Naive thymus-derived CD8-positive, alpha-beta T cell (primary cell): Measurements from ENCODE around the gene MZT2B. TPM values are rescaled to one million over a fixed set of nuclear protein-coding genes. Genes with fewer than 3 reads are reported as not detected.
"Not testable (repeated sequence)": the region's sequence is repeated elsewhere in the genome, so short reads cannot be mapped to it uniquely, and the experiment has no call there.

ENCODE experiments used
- ATAC-seq, 2 donors: fragments of 150-1000 bp; cut with Tn5 transposase in 1 of 2; sonication (Bioruptor Pico), chemical (Tn5 transposase) in 1 of 2; 1 replicate in 1 of 2; 2 replicates in 1 of 2; pipeline ENCODE4 v1.10.0; 2021; ENCODE audit warnings: mild to moderate bottlenecking in 2 of 2, moderate library complexity in 2 of 2
- POLR2A ChIA-PET: fragments of 350-600 bp; sonication (Branson Sonifier 250); formaldehyde crosslinking; loops from one replicate; lab custom pipeline; 2021; ENCODE audit warnings: antibody characterized with exemption; lab: Charles Lee
- DNase-seq, 10 donors: peaks; one replicate each; pipeline versions ENCODE4 v3.0.0 to v3.0.0-alpha.2; 2020 to 2022
- H3K27ac Mint-ChIP-seq, 10 donors: one replicate each; pipeline ENCODE4 v1.8.0; 2020 to 2022; ENCODE audit warnings: mild to moderate bottlenecking in 10 of 10, mixed read lengths in 10 of 10, moderate library complexity in 4 of 10, inconsistent platforms in 1 of 10
- H3K27me3 Mint-ChIP-seq, 5 donors: one replicate each; pipeline ENCODE4 v1.8.0; 2021 to 2022; ENCODE audit warnings: mixed read lengths in 5 of 5
- H3K36me3 Mint-ChIP-seq, 3 donors: one replicate each; pipeline ENCODE4 v1.8.0; 2020 to 2022; ENCODE audit warnings: mixed read lengths in 3 of 3, mild to moderate bottlenecking in 2 of 3, inconsistent platforms in 1 of 3
- H3K4me1 Mint-ChIP-seq, 4 donors: one replicate each; pipeline ENCODE4 v1.8.0; 2021 to 2022; ENCODE audit warnings: mixed read lengths in 4 of 4
- H3K4me3 Mint-ChIP-seq, 10 donors: one replicate each; pipeline ENCODE4 v1.8.0; 2020 to 2022; ENCODE audit warnings: mild to moderate bottlenecking in 10 of 10, mixed read lengths in 10 of 10, moderate library complexity in 6 of 10, inconsistent platforms in 1 of 10
- H3K9me3 Mint-ChIP-seq, 9 donors: one replicate each; pipeline ENCODE4 v1.8.0; 2020 to 2022; ENCODE audit warnings: mixed read lengths in 9 of 9, mild to moderate bottlenecking in 3 of 9, inconsistent platforms in 1 of 9, moderate library complexity in 1 of 9
- polyA plus RNA-seq, 3 donors: library from polyadenylated mRNA; unstranded; fragments of 300-500 nt; fragmentation: Illumina TruSeq; gene quantifications; one replicate each; pipeline ENCODE4 v1.2.3, GENCODE V29; 2021
- total RNA-seq, 8 experiments: library from RNA in 2 of 8; stranded (reverse) in 2 of 8; gene quantifications; one replicate each; pipeline ENCODE4 v1.2.3 and lab custom pipeline; 2021 to 2026

Gene MZT2B
- total and polyA plus RNA-seq, 5 experiments from 2014 or later, result 171 to 217 (median 189) TPM

GRCh38 chr2:130154773-130155765 is 27.0 kb upstream of the MZT2B start:
- POLR2A ChIA-PET, result no interaction called here
- DNase-seq (no peak), ATAC-seq (no peak)
- H3K36me3 Mint-ChIP-seq, result peaks cover 0 to 28% (median 2%) of the 10 kb centered on the region in 3 donors
- no peaks in the 10 kb centered on the region for H3K9me3 Mint-ChIP-seq
- peak overlapping the region in 2 of 10 donors; percentile 18 to 52 for H3K27ac Mint-ChIP-seq
- H3K27me3 Mint-ChIP-seq, result no peaks in the 10 kb centered on the region
- peaks cover 0 to 12% (median 2%) of the 10 kb centered on the region in 4 donors for H3K4me1 Mint-ChIP-seq
- no peak overlapping the region for H3K4me3 Mint-ChIP-seq

DNA sequence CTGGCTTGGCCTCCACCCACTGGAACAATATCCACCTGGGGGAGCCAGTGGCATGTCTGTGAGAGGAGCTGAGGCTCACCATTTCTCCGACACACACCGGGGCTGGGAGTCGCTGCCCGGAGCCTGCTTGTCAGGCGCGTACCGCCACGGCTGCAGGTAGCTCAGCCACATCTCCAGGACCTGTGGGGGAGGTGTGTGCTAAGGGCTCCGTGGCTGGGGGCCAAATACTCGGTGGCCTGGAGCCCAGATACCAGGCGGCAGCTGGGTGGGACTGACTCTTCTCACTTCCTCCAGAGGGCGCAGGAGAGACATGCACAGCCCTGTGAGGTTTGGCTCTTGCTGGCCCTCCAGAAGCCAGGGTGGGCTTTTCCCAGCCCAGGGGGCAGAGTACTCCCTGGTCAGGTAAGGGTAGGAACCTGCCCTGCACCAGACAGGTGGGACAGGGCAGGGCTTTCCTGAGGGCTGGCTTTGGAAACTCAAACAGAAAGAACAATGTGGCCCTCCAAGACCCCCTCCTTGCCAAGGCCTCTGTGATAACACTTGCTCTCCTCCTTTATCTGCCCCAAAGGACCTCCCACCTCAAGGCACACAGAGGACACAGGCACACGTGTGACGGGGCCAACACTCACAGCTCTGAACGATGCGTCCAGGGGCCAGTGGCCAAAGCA is 26.0 kb upstream of the MZT2B start:
- Mint-ChIP-seq H3K4me1 (peaks cover 0 to 12% (median 2%) of the 10 kb centered on the region in 4 donors), H3K36me3 (peaks cover 0 to 33% (median 6%) of the 10 kb centered on the region in 3 donors)
- H3K9me3 Mint-ChIP-seq, POLR2A ChIA-PET, H3K4me3 Mint-ChIP-seq, H3K27ac Mint-ChIP-seq, H3K27me3 Mint-ChIP-seq: not testable (repeated sequence)
- DNase-seq (peak in 1 of 10 donors; percentile 16), ATAC-seq (peak in 1 of 2 donors; percentile 37)

DNA sequence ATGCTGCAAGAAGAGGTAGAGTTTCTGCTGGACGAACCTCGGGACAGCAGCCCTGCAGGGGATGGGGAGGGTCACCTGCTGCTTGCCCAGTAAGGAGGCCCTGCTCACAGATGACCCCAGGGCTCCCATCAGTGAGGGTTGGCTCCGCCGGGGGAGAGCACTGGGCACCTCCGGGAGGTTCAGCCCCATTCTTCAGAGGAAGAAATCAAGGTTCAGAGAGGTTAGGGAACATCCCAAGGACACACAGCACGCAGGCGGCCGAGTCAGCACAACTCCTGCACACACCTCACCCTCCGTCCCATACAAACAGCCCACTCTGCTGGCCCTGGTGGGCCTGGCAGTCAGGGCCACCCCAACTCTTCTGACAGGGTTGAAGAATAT is 25.4 kb upstream of the MZT2B start:
- Mint-ChIP-seq H3K36me3 (peaks cover 0 to 37% (median 6%) of the 10 kb centered on the region in 3 donors), H3K4me1 (peaks cover 0 to 12% (median 2%) of the 10 kb centered on the region in 4 donors), H3K9me3 (no peaks in the 10 kb centered on the region), H3K27me3 (no peaks in the 10 kb centered on the region), H3K4me3 (no peak overlapping the region), H3K27ac (no peak overlapping the region)
- ATAC-seq (no peak), DNase-seq (no peak)
- POLR2A ChIA-PET, result no interaction called here

DNA sequence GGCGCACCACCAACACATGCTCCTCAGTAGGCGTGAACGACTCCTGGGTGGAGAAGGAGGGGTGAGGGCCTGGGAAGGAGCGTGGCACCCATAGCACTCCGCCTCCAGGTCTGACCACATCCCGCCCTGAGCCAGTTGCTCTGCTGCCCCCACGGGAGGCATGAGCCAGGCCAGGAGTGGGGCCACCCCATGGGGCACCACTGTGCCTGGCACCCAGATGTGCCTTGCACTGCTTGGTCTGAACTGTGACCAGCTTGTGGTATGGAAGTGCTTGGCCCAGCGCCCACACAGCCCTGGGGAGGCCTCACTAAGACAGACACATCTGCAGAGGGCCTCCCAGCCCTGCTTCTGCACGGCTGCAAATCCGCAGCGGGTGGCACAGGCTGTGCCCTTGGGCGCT is 24.7 kb upstream of the MZT2B start:
- Mint-ChIP-seq H3K36me3 (peaks cover 0 to 35% (median 6%) of the 10 kb centered on the region in 3 donors), H3K4me1 (peaks cover 0 to 12% (median 2%) of the 10 kb centered on the region in 4 donors)
- H3K27me3 Mint-ChIP-seq, H3K27ac Mint-ChIP-seq, DNase-seq, POLR2A ChIA-PET, ATAC-seq, H3K9me3 Mint-ChIP-seq, H3K4me3 Mint-ChIP-seq: not testable (repeated sequence)

GRCh38 chr2:130157825-130158514 is 24.1 kb upstream of the MZT2B start:
- H3K4me3 Mint-ChIP-seq, result peak overlapping the region in 1 of 10 donors; percentile 32
- H3K27ac Mint-ChIP-seq, result peak overlapping the region in 3 of 10 donors; percentile 14 to 41 (median 35)
- H3K9me3 Mint-ChIP-seq, H3K27me3 Mint-ChIP-seq, POLR2A ChIA-PET: not testable (repeated sequence)
- peaks cover 0 to 36% (median 5%) of the 10 kb centered on the region in 3 donors for H3K36me3 Mint-ChIP-seq
- H3K4me1 Mint-ChIP-seq, result peaks cover 0 to 12% (median 2%) of the 10 kb centered on the region in 4 donors
- ATAC-seq (peak in 1 of 2 donors; percentile 13), DNase-seq (peak in 1 of 10 donors; percentile 26)

DNA sequence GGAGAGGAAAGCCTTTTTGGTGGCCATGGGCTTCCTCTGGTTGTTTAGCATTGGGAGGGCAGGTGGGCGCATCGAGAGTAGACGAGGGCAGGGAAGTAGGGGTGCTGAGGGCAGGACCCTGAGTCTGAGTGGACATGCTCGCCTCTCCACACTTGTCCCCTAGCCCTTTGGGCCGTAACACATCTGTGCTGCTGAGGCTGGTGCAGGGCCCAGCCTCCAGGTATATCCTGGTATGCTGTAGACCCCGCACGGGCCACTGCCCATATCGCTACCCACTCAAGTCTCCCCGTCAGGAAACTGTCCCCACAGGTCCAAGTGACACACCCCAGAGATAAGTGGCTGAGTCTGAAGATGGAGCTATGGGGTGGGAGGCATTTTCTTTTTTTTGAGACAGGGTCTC is 23.4 kb upstream of the MZT2B start:
- H3K36me3 Mint-ChIP-seq, result peaks cover 0 to 35% (median 4%) of the 10 kb centered on the region in 3 donors
- POLR2A ChIA-PET, result no interaction called here
- H3K4me3 Mint-ChIP-seq, result no peak overlapping the region
- ATAC-seq (no peak), DNase-seq (no peak)
- H3K27ac Mint-ChIP-seq, result peak overlapping the region in 1 of 10 donors; percentile 41
- H3K4me1 Mint-ChIP-seq, result peaks cover 0 to 12% (median 2%) of the 10 kb centered on the region in 4 donors
- no peaks in the 10 kb centered on the region for H3K27me3 Mint-ChIP-seq
- no peaks in the 10 kb centered on the region for H3K9me3 Mint-ChIP-seq

- DNase-seq, POLR2A ChIA-PET, H3K27me3 Mint-ChIP-seq, H3K4me3 Mint-ChIP-seq, H3K9me3 Mint-ChIP-seq, ATAC-seq: not testable (repeated sequence)
- Mint-ChIP-seq H3K4me1 (peaks cover 0 to 12% (median 2%) of the 10 kb centered on the region in 4 donors), H3K36me3 (peaks cover 0 to 37% (median 4%) of the 10 kb centered on the region in 3 donors), H3K27ac (peak overlapping the region in 1 of 10 donors; percentile 89)
Measured at GRCh38 chr2:130159376-130159775, 22.7 kb upstream of the MZT2B start.

- Mint-ChIP-seq H3K9me3 (no peaks in the 10 kb centered on the region), H3K27me3 (no peaks in the 10 kb centered on the region), H3K4me1 (peaks cover 0 to 12% (median 2%) of the 10 kb centered on the region in 4 donors), H3K36me3 (peaks cover 0 to 43% (median 4%) of the 10 kb centered on the region in 3 donors), H3K4me3 (no peak overlapping the region), H3K27ac (peak overlapping the region in 1 of 10 donors; percentile 89)
- ATAC-seq (no peak), DNase-seq (no peak)
- POLR2A ChIA-PET, result no interaction called here
Measured at GRCh38 chr2:130160131-130160530, 21.9 kb upstream of the MZT2B start.

GRCh38 chr2:130160838-130161705 is 21.0 kb upstream of the MZT2B start:
- ATAC-seq, POLR2A ChIA-PET, H3K27ac Mint-ChIP-seq, H3K9me3 Mint-ChIP-seq, DNase-seq, H3K27me3 Mint-ChIP-seq: not testable (repeated sequence)
- Mint-ChIP-seq H3K4me3 (peak overlapping the region in 1 of 10 donors; percentile 20), H3K4me1 (peaks cover 0 to 12% (median 2%) of the 10 kb centered on the region in 4 donors), H3K36me3 (peaks cover 0 to 50% (median 7%) of the 10 kb centered on the region in 3 donors)

- ATAC-seq, H3K4me3 Mint-ChIP-seq, POLR2A ChIA-PET, H3K27ac Mint-ChIP-seq, DNase-seq, H3K9me3 Mint-ChIP-seq, H3K27me3 Mint-ChIP-seq: not testable (repeated sequence)
- peaks cover 0 to 12% (median 2%) of the 10 kb centered on the region in 4 donors for H3K4me1 Mint-ChIP-seq
- H3K36me3 Mint-ChIP-seq, result peaks cover 0 to 62% (median 10%) of the 10 kb centered on the region in 3 donors
Measured at GRCh38 chr2:130162486-130162885, 19.6 kb upstream of the MZT2B start.

- H3K9me3 Mint-ChIP-seq, result no peaks in the 10 kb centered on the region
- ATAC-seq, result no peak
- no peak overlapping the region for H3K27ac Mint-ChIP-seq
- POLR2A ChIA-PET, result no interaction called here
- no peaks in the 10 kb centered on the region for H3K27me3 Mint-ChIP-seq
- peaks cover 0 to 65% (median 10%) of the 10 kb centered on the region in 3 donors for H3K36me3 Mint-ChIP-seq
- H3K4me1 Mint-ChIP-seq, result peaks cover 0 to 7% (median 2%) of the 10 kb centered on the region in 4 donors
- H3K4me3 Mint-ChIP-seq, result no peak overlapping the region
- no peak for DNase-seq
Measured at GRCh38 chr2:130162968-130163367, 19.1 kb upstream of the MZT2B start.
